Activated T-cell treated with anti-CD3 and anti-CD28 coated beads, Interleukin-2, amount 50 U/mL, for 24 hours (primary cell): ENCODE data around the gene EZH2.
A peak's percentile ranks its signal among the peaks of the same experiment; 100 is the strongest.

Source experiments
- DNase-seq: peaks from one replicate; pipeline ENCODE4 v3.0.0-alpha.2; 2020
- H3K27ac Mint-ChIP-seq: 2 replicates; pipeline ENCODE4 v1.8.0; 2020; ENCODE audit warnings: mild to moderate bottlenecking, mixed read lengths
- H3K27me3 Mint-ChIP-seq: 2 replicates; pipeline ENCODE4 v1.8.0; 2020; ENCODE audit warnings: mixed read lengths
- H3K36me3 Mint-ChIP-seq: 2 replicates; pipeline ENCODE4 v1.8.0; 2020; ENCODE audit warnings: low read depth, mixed read lengths
- H3K4me1 Mint-ChIP-seq: 2 replicates; pipeline ENCODE4 v1.8.0; 2020; ENCODE audit warnings: low read depth, mixed read lengths
- H3K4me3 Mint-ChIP-seq: 2 replicates; pipeline ENCODE4 v1.8.0; 2020; ENCODE audit warnings: mild to moderate bottlenecking, moderate library complexity, mixed read lengths
- H3K9me3 Mint-ChIP-seq: 2 replicates; pipeline ENCODE4 v1.8.0; 2020; ENCODE audit warnings: mixed read lengths

EZH2 gene

DNA sequence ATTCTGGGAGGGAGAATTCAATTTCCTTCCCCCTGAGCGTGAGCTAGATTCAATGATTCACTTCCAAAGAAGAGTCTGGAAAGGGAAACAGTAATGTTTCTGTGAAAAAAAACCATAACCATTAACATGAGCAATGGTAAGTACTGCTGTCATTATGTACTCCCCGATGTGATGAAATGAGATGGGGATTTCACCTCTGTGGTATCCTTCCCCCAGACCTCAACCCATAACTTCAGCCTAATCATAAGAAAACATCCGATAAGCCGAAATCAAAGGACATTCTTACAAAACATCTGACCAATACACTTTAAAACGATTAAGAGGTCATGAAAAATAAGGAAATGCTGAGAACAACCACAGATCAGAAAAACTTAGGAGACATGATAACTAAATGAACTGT is 27.2 kb downstream of the EZH2 start:
- Mint-ChIP-seq H3K27me3 (no peaks in the 10 kb centered on the region), H3K4me1 (peaks cover 50% of the 10 kb centered on the region), H3K27ac (peak overlapping the region; percentile 90), H3K9me3 (no peaks in the 10 kb centered on the region), H3K36me3 (peaks cover 43% of the 10 kb centered on the region), H3K4me3 (peak overlapping the region; percentile 25)
- no peak for DNase-seq

DNA sequence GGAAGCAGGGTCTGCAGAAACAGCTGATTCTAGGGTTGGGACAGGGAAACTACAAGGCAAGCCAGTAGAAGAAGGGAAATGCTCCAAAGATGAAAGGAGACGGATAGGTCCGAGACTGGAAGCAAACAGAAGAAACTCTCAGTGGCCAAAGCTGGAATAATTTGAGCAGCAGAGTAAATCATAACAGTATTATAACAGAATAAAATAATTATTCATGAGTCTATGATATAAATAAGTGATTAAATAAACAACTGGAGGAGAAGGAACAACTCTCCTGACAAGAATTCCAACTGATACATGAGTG is 27.6 kb downstream of the EZH2 start:
- no peak for DNase-seq
- Mint-ChIP-seq H3K4me3 (no peak overlapping the region), H3K27ac (peak overlapping the region; percentile 89), H3K36me3 (peaks cover 41% of the 10 kb centered on the region), H3K4me1 (peaks cover 48% of the 10 kb centered on the region), H3K27me3 (no peaks in the 10 kb centered on the region), H3K9me3 (no peaks in the 10 kb centered on the region)

DNA sequence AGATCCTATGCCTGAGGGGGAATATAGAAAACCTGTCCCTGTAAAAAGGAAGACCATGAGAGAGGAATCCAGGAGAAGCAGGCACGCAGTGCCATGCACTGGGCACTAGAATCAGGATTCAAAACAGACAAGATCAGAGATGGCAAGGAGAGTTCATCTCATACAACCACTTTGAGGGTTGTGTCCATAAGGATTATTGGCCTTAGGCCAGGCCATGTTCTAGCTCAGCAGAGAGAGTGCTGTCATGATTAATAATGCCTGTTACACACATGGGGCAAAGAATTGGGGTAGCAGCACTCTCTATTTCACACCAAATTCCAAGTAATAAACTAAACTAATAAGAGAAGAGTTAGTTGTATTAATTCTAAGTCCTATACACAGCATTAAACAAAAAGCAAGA is 29.1 kb downstream of the EZH2 start:
- no peak for DNase-seq
- peak overlapping the region; percentile 68 for H3K27ac Mint-ChIP-seq
- H3K4me3 Mint-ChIP-seq = no peak overlapping the region
- no peaks in the 10 kb centered on the region for H3K9me3 Mint-ChIP-seq
- H3K36me3 Mint-ChIP-seq = peaks cover 44% of the 10 kb centered on the region
- H3K4me1 Mint-ChIP-seq = peaks cover 57% of the 10 kb centered on the region
- H3K27me3 Mint-ChIP-seq = no peaks in the 10 kb centered on the region

DNA sequence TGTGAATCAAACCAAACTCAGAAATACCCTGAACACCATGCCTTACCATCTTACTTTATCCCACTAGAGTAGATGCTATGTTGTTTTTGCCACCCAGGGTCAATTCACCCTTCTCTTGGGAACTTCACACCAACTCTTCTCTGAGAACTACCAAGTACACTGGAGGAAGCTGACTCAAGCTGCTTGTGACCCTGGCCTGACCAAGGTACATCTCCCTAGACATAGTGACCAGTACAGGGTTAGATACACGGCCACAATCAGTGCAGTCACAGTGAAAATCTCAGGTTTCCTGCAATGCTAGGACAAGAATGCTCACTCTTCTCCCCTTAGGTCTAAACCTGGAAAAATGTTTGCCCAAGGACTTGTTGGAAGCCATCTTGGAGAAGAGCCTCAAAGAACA is 31.8 kb downstream of the EZH2 start:
- Mint-ChIP-seq H3K27ac (peak overlapping the region; percentile 47), H3K4me1 (peaks cover 65% of the 10 kb centered on the region), H3K27me3 (no peaks in the 10 kb centered on the region), H3K36me3 (peaks cover 39% of the 10 kb centered on the region), H3K4me3 (no peak overlapping the region), H3K9me3 (no peaks in the 10 kb centered on the region)
- DNase-seq = no peak

DNA sequence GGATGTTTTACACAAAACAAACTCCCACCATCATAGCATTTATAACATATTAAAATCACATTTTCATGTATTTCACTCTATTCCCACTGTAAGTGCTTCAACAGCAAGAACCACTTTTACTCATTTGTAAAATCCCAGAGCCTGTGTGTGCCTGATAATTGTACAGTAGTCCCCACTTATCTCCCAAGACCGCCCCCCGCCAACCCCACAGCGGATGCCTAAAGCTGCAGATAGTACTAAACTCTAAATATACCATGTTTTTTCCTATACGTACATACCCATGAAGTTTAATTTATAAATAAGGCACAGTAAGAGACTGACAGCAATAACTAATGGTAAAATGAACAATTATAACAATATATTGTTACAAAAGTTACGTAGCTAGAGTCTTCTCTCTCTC is 33.5 kb downstream of the EZH2 start:
- Mint-ChIP-seq H3K36me3 (peaks cover 42% of the 10 kb centered on the region), H3K27ac (no peak overlapping the region), H3K4me3 (no peak overlapping the region), H3K4me1 (peaks cover 62% of the 10 kb centered on the region), H3K27me3 (no peaks in the 10 kb centered on the region), H3K9me3 (no peaks in the 10 kb centered on the region)
- no peak for DNase-seq

DNA sequence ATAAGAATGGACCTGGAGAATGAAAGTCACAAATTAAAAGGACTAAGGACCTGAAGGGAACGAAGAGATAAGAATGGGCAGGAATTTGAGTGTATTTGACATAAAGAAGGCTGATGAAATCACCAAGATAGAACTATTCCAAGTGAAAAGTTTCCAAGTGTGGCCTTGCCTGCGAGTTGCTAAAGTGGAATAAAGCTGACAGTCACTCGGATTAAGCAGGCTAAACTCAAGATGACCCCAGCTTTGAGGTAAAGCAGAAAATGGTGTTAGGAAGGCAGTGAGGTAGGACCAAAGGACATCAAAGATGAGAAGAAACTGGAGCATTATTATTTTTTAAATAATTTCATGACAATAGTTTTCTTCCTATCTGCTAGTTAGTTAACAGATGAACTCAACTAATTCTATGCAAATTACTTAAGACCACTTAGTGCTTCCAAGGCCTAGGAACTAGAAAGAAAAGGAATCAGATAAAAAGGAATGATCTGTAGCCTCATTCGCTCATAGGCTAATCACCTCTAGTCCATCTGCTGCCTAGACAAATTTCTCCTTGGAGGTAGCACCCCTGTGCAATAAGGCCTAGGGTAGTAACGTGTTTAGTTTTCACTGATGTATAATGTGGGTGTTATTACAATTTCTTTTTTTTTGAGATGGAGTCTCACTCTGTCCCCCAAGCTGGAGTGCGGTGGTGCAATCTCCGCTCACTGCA is 34.5 kb downstream of the EZH2 start:
- no peak for DNase-seq
- no peaks in the 10 kb centered on the region for H3K27me3 Mint-ChIP-seq
- H3K27ac Mint-ChIP-seq = peak overlapping the region; percentile 9
- peaks cover 49% of the 10 kb centered on the region for H3K36me3 Mint-ChIP-seq
- H3K9me3 Mint-ChIP-seq = no peaks in the 10 kb centered on the region
- peaks cover 55% of the 10 kb centered on the region for H3K4me1 Mint-ChIP-seq
- H3K4me3 Mint-ChIP-seq = no peak overlapping the region

DNA sequence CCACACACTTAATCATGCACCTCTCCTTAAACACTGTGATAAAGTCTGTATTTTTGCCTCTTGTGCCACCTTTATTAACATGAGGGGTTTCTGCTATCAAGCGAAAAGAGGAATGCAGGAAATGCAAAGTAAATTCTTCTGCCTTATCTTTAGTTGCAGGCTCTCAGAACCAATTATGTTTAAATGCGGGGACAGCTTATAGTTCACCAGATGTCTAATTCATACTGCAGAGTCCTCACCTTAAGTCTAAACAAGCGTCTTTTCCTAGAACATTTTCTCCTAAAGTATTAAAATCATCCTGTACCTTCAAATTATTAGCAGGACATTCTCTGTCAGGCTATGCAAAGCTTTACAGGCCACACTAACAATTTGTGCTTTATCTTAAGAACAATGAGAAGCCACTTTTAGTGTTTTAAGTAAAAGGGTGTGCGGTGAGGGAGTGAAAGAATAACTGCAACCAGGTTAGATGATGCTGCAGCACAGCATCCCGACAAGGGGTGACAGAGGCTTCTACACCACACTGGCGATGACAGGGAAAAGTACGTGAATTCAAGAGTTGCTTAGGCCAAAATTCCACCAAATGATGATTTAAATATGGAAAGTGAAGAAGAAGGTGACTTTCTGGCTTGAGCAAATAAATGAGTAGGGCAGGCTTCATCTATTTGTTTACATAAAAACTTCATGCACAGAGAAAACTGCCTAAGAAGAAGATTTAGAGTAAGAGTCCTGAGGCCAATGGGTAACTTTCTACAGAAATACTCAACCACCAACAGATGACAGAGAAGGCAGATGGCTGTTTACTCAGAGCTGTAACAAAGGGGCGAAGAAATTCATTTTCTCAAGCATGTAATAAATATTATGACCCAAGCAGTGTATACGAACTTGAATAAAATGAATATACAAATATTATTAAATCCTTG is 36.0 kb downstream of the EZH2 start:
- no peak for DNase-seq
- H3K4me3 Mint-ChIP-seq = no peak overlapping the region
- H3K27me3 Mint-ChIP-seq = no peaks in the 10 kb centered on the region
- H3K9me3 Mint-ChIP-seq = no peaks in the 10 kb centered on the region
- H3K27ac Mint-ChIP-seq = no peak overlapping the region
- peaks cover 56% of the 10 kb centered on the region for H3K4me1 Mint-ChIP-seq
- peaks cover 57% of the 10 kb centered on the region for H3K36me3 Mint-ChIP-seq

DNA sequence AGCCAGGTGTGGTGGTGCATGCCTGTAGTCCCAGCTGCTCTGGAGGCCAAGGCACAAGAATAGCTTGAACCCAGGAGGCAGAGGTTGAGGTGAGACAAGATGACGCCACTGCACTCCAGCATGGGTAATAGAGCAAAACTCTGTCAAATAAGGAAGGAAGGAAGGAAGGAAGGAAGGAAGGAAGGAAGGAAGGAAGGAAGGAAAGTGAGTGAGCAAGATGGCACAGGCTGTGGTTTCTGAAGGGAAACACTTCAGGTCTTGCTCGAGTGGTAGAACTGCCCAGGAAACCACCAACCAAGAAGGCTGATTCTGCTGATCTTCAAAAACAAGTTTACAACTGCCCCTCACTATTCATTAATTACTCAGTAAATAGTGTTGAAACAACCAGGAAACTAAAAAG is 45.2 kb downstream of the EZH2 start:
- no peak for DNase-seq
- peaks cover 90% of the 10 kb centered on the region for H3K36me3 Mint-ChIP-seq
- no peaks in the 10 kb centered on the region for H3K9me3 Mint-ChIP-seq
- no peak overlapping the region for H3K4me3 Mint-ChIP-seq
- H3K27ac Mint-ChIP-seq = peak overlapping the region; percentile 51
- H3K27me3 Mint-ChIP-seq = no peaks in the 10 kb centered on the region
- H3K4me1 Mint-ChIP-seq = peaks cover 47% of the 10 kb centered on the region

DNA sequence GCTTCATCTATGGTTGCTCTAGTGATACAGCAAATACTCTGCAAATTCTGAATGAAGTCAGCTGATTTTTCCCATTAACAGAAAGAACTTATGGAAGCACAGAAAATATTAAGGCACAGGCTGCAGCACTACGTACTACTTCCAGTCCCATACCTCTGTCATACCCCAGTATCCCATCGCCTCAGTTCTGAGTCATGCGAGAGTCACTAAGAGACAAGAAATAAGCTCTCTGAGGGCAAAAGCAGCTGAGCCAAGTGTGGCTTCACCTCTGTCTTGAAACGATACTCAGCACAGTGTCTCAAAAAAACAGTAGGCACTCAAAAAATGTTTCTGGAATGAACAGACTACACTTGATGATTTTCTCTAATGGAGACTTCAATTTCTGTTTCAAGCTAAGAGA is 48.2 kb downstream of the EZH2 start:
- Mint-ChIP-seq H3K27ac (no peak overlapping the region), H3K36me3 (peaks cover 92% of the 10 kb centered on the region), H3K4me3 (no peak overlapping the region), H3K9me3 (no peaks in the 10 kb centered on the region), H3K27me3 (no peaks in the 10 kb centered on the region), H3K4me1 (peaks cover 35% of the 10 kb centered on the region)
- DNase-seq = no peak

DNA sequence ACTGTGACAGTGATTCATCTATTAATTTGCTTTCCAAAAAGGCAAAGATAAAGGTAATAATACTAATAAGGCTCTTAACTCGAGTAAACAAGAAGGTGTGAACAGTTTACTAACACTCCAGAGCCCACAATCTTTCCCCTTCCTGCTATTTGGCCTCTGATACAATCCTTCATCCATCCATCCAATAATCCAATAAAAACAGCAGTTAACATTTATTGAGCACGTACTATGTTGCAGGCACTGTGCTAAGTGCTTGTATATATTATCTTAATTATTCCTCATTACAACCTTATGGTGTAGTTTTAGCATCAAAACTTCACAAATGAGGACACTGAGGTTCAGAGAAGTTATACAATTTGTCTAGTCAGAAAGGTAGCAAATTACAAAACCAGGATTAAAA is 49.5 kb downstream of the EZH2 start:
- H3K27me3 Mint-ChIP-seq = no peaks in the 10 kb centered on the region
- DNase-seq = no peak
- H3K27ac Mint-ChIP-seq = no peak overlapping the region
- H3K4me3 Mint-ChIP-seq = no peak overlapping the region
- H3K9me3 Mint-ChIP-seq = no peaks in the 10 kb centered on the region
- peaks cover 25% of the 10 kb centered on the region for H3K4me1 Mint-ChIP-seq
- H3K36me3 Mint-ChIP-seq = peaks cover 95% of the 10 kb centered on the region

DNA sequence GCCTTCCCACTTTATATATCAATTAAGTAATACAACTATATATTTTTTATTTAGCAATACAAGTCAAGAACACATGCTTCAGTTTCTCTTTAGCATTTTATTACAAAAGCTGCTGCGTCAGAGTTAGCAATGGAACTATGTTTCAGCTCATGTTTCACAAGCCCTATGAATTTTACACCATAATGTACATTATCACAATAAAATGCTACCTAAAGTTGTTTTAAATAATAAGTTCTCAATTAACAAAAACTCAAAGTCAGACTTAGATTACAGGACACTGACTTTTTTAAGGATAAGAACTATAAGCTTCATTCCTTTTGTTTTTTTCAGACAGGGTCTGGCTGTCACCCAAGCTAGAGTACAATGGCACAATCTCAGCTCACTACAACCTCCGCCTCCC is 52.3 kb downstream of the EZH2 start:
- H3K4me3 Mint-ChIP-seq = no peak overlapping the region
- H3K27ac Mint-ChIP-seq = no peak overlapping the region

DNA sequence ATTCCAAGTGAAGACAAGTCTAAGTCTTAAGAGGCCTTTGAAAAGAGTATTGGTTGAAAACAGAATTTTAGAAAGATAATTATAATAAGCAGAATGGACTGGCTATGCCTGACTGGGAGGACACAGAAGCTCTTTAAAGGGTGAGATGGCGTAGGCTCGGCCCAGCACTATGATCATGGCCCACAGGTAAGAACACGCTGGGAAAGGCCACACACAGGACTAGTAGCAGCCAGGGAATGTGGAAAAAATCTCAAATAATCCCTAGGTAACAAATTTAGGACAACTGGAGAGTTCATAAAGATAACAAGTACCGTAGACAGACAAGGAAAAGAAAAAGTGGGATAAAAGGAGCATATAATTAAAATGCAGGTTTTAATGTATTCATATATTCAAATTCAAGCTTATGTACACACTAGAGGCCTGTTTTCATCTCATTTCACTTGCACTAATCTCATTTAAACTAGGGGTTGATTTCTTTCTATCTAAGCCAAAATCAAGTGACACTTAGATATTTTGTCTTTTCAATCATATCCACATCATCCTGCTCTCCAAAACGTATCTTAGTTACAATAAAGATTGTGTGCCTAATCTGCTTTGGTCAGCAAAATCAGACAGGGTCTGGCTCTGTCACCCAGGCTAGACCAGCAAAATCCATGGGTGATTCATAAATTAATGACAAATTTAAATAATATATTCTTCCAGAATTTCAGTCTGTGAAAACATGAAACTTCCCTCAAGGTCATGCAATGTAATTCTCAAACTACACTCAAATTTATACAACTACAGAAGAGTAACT is 53.0 kb downstream of the EZH2 start:
- no peak overlapping the region for H3K27ac Mint-ChIP-seq
- H3K4me1 Mint-ChIP-seq = peaks cover 3% of the 10 kb centered on the region
- H3K36me3 Mint-ChIP-seq = peaks cover 92% of the 10 kb centered on the region
- no peaks in the 10 kb centered on the region for H3K27me3 Mint-ChIP-seq
- no peaks in the 10 kb centered on the region for H3K9me3 Mint-ChIP-seq
- no peak for DNase-seq
- no peak overlapping the region for H3K4me3 Mint-ChIP-seq

More for the DNA sequence above, 52.3 kb downstream of the EZH2 start:
- no peak for DNase-seq
- no peaks in the 10 kb centered on the region for H3K27me3 Mint-ChIP-seq
- no peaks in the 10 kb centered on the region for H3K9me3 Mint-ChIP-seq
- H3K36me3 Mint-ChIP-seq = peaks cover 93% of the 10 kb centered on the region
- H3K4me1 Mint-ChIP-seq = peaks cover 8% of the 10 kb centered on the region

DNA sequence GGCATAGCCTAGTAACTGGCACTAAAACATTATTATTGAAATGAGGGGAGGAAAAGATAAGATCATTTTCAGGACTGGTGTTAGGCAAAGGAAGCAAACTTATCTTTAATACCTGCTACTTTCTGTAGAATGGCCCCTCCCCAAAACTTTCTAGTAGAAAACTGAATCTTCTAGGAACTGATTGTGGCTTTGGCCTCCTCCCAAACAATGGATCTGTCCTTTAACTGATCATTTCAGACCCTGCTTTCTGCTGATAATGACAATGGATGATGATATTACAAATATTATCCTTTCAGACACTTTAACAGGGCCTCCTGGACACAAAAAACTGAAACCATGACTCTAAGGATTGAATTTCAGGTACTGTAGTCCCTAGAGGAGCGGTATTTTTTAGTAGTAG is 55.1 kb downstream of the EZH2 start:
- DNase-seq = no peak
- Mint-ChIP-seq H3K4me3 (no peak overlapping the region), H3K9me3 (no peaks in the 10 kb centered on the region), H3K27me3 (no peaks in the 10 kb centered on the region), H3K27ac (peak overlapping the region; percentile 34), H3K4me1 (no peaks in the 10 kb centered on the region), H3K36me3 (peaks cover 91% of the 10 kb centered on the region)

DNA sequence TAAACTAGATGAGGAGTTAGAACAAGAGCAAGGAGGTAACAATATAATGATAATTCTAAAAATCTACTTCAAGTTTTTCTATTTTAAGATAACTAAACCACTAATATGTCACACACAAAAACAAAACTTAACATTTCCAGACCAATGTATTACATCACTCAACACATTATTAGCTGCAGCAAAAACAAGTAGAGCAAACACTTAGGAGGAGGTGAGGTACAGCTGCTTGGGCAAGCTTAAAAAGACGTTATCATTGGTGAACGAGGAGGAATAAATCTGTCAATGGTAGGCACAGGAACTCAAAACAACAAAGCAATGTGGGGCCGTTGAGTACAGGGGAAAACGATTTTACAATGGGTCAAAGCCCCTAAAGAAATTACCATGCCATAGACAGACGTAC is 58.8 kb downstream of the EZH2 start:
- peak overlapping the region; percentile 14 for H3K27ac Mint-ChIP-seq
- H3K4me3 Mint-ChIP-seq = no peak overlapping the region
- DNase-seq = no peak
- H3K27me3 Mint-ChIP-seq = no peaks in the 10 kb centered on the region
- no peaks in the 10 kb centered on the region for H3K9me3 Mint-ChIP-seq
- peaks cover under 1% of the 10 kb centered on the region for H3K4me1 Mint-ChIP-seq
- peaks cover 93% of the 10 kb centered on the region for H3K36me3 Mint-ChIP-seq

DNA sequence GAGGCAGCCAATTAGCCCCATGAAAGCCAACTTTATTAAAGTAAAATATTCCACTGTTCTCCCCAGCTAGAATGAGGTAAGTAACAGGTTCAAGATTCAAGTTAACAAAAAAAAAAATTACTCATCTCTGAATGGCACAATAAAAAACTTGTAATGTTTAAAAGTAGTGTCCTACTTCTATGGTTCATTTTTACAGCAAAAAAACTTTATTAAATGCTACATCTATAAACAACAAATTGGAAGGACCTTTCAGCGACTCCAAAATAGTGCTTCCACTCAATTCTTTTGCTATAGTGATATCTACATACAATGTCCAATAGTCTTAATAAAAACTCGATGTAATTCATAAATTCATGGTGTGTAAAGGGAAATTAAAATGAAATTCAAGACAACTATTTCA is 59.2 kb downstream of the EZH2 start:
- Mint-ChIP-seq H3K9me3 (no peaks in the 10 kb centered on the region), H3K27ac (no peak overlapping the region)

More for the DNA sequence above, 59.2 kb downstream of the EZH2 start:
- peaks cover 4% of the 10 kb centered on the region for H3K4me1 Mint-ChIP-seq
- H3K36me3 Mint-ChIP-seq = peaks cover 93% of the 10 kb centered on the region
- no peak for DNase-seq
- no peak overlapping the region for H3K4me3 Mint-ChIP-seq
- H3K27me3 Mint-ChIP-seq = no peaks in the 10 kb centered on the region
